Limb (tissue), 2 donors: ENCODE measurements around the gene SLC2A10.

Experiments used
- DNase-seq, 2 donors: peaks; one replicate each; pipeline ENCODE4 v3.0.0-alpha.2; 2016; ENCODE audit errors: extremely low spot score in 2 of 2

The SLC2A10 gene

DNA sequence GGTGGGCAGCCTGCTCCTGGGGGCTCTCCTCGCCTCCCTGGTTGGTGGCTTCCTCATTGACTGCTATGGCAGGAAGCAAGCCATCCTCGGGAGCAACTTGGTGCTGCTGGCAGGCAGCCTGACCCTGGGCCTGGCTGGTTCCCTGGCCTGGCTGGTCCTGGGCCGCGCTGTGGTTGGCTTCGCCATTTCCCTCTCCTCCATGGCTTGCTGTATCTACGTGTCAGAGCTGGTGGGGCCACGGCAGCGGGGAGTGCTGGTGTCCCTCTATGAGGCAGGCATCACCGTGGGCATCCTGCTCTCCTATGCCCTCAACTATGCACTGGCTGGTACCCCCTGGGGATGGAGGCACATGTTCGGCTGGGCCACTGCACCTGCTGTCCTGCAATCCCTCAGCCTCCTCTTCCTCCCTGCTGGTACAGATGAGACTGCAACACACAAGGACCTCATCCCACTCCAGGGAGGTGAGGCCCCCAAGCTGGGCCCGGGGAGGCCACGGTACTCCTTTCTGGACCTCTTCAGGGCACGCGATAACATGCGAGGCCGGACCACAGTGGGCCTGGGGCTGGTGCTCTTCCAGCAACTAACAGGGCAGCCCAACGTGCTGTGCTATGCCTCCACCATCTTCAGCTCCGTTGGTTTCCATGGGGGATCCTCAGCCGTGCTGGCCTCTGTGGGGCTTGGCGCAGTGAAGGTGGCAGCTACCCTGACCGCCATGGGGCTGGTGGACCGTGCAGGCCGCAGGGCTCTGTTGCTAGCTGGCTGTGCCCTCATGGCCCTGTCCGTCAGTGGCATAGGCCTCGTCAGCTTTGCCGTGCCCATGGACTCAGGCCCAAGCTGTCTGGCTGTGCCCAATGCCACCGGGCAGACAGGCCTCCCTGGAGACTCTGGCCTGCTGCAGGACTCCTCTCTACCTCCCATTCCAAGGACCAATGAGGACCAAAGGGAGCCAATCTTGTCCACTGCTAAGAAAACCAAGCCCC is 16.0 kb downstream of the SLC2A10 start:
- DNase-seq, result no peak

DNA sequence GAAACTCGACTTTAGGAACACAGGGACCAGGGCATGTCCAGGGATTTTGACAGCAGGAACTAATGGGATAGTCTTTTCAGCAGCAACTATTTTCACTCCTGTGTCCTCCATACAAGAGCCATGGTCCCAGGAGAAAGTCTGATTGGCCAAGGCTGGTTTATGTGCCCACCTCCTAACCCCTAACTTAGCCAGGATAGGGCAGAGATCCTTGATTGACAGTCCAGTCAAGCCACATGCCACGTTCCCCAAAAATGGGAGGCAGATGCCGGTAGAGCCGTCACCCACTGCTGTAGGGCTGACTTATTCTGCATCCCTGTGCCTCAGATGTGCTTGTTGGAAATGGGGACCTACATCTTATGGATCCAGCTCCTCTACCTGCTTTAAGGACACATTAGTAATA is 22.3 kb downstream of the SLC2A10 start:
- no peak for DNase-seq

DNA sequence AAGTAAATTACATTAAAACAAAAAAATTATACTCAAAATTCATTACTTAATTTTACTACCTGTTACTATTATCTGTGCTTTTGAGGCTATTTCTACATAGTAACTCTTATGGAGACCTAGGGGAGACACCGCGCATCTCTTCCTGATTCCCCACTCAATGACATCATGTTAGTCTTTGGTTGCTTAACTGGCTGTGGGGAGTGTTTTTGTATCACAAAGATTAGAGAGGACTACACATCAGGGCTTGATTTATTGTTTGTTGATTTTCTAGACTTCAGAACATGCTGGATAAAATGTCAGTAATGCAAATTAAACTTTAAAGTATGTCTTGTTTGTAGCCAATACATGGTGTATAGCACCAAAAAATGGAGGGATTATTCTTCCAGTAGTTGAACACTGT is 26.0 kb downstream of the SLC2A10 start:
- DNase-seq, result no peak

DNA sequence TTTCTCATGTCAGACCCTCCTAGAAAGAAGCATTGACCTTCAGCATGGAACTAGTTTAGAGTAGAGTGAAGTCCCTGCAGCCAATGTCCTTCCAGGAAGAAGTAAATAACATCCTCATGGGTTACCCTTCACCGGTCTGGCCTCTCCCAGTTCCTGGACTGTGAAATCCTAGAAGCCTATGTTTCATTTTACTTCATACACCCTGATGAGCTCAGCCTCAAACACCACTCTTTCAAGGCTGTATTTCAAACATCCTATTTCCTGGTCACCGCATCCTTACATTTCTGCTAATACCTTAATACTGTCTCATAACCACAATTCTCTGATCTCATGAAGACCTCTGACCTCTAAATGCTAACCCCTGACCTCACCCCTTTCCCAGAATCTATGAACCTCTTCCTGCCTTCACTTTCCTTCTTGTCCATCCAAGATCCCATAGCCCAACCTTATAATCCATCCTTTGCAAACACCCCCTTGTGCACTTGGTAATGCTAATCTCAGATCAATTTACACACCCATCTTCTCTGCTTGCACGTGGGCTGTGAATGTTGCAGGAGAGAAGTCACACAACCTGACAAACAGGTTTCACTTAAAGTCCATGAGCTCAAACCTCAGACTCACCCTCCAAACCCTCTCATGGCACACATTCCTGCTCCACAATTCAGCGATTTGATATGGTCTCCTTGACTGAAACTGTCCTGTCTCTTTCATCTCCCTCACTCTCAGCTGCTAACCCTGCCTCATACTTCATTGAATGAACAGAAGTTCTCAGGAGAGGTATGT is 30.2 kb downstream of the SLC2A10 start:
- no peak for DNase-seq

DNA sequence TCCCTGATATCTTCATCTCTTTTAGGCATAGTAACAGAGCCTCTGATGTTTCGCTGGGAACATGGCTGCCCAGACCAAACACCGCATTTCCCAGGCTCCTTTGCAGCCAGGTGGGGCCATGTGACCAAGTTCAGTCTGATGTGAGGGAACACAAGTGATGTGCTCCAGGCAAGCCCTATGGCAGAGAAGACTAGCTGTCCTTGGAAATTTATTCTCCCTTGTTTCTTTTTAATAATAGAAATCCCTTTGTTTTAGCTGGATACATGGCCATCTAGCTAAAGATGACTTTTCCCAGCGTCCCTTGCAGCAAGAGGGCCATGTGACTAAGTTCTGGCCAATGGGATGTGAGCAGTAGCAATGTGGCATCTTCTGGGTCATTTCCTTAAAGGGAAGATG is 30.8 kb downstream of the SLC2A10 start:
- no peak for DNase-seq

DNA sequence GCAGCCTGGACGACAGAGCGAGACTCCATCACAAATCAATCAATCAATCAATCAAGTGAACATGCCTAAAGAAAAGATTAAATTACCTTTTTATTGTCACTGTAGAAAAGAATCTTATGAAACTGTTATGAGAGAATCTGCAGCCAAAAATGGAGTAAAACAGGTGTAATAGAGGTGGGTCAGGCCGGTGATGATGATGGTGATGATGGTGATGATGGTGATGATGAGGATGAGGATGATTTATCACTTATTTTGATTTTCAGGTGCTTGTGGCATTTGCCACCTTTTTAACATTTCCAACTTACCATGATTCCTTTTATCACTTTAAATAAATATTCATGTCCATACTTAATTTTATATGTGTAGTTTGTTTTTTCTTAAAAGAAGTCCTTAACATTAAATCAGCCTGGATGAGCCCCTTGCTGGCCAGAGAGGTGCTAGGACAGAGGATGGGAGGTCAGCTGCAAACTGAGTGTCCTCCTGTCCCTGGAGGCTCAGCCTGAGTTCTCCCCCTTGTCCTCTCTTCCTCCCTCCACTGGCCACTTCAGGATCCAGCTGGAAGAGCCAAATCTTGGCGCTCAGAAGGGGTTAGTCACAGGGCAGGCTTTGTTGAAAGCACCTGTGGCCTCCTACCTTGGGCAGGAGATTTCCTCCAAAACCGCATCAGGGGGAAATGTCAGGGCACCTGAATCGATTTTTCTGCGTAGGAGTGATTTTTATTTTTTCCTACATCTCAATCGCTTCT is 32.6 kb downstream of the SLC2A10 start:
- no peak for DNase-seq

DNA sequence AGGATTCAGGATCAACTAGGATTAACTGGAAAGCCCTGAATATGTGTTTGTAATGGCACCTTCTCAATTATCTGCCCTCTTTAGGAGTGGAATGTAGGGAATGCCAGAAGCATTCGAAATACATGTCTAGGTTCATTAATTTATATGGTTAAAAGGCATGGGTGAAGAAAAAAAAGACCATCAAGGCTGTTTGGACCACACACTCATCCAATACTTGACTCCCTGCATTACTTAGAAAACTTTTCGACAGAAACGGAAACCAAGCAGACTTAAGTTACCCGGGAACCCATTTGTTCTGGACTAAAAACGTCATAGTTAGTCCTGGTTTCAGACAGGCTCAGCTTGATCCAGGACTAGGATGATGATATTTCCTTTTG is 33.2 kb downstream of the SLC2A10 start:
- no peak for DNase-seq

DNA sequence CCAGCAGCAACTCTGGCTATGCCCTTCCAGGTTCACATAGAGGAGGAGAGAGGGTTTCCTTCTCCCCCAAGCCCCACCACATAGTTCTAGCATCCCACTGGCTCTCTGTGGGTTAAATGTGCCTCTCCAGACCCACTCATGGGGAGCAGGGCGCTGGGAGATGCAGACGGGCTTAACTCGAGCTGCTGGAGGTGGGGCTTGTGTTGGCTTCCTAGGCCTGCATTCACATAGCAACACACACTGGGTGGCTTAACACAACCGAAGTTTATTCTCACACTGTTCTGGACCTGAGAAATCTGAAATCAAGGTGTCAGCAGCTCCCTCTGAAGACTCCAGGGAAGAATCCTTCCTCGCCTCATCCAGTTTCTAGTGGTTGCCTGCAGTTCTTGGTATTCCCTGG is 33.6 kb downstream of the SLC2A10 start:
- no peak for DNase-seq

DNA sequence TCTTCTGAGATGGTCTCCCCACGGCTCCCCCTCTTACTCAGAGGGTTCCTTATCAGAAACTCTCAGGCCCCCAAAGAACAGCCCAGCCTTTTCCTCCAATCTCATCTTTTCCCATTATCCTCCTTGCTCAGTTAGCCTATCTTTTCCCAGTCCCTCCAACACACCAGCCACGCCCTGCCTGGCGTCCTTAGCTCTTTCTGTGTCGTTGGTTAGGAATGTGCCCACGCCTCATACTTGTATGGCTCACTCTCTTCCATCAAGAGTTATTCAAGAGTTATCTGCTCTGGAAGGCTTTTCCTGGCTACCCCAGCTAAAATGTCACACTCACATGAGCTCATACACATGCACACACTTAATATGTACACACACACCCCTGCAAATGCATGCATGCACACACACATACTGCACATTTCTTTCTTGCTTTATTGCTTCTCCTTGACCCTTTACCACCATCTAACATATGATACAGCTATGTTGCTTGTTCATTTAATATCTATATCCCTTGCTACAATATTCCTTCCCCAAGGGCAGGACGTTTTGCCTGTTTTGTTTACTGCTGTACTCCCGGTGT is 37.6 kb downstream of the SLC2A10 start:
- DNase-seq, result no peak

DNA sequence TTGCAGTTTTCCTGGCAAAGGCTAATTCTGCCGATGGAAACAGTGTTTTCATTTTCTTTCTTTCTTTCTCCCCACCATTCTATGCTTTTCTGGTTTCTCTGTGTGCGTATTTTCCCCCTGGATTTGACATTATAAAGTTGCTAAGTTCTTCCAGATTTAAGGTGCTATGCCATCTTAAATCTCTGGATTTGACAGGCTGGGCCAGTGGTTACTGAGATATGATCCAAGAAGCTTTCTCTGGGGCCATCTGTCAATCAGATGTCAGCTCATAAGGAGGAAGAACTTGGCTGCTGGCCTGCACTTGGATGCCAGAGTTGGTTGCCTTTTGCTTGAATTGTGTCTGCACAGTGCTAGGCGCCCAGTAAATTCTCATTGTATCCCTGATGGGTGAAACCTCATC is 39.7 kb downstream of the SLC2A10 start:
- no peak for DNase-seq

DNA sequence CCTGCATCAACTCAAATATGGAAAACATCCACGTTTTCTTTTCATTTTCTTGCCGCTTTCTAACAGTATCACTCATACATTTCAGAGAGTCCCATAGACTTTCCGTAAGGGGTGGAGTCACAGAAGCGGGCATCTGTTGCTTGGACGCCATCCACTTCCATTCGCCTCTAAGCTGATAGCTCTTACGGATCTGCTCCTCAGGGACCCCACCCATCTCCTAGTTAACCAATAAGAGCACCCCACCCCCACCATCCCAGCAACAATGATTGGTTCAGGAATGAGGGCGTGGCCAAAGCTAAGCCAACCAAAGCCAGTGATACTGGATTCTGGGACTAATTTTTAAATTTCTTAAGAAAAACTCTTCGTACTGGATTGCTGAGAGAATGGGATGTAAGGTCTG is 42.4 kb downstream of the SLC2A10 start:
- DNase-seq, result no peak

DNA sequence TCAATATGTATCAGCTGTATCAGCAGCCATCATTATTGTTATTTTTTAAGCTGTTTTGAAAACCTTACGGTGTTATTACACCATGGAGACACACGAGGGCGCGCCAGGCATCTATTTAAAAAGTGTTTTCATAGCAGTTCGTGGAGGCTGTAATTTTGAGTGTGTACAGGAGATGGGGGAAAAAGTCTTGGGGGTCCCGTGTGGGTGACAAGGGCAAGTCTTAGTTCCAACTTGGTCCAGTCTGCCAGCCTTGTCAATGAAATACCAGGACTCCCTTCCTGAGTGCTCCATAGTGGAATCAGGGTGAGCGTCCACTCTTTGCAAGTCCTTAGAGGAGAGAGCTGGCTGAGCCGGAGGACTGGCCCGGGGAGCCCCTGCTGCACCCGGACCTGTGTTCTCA is 43.3 kb downstream of the SLC2A10 start:
- DNase-seq, result peak; percentile 81 to 82

DNA sequence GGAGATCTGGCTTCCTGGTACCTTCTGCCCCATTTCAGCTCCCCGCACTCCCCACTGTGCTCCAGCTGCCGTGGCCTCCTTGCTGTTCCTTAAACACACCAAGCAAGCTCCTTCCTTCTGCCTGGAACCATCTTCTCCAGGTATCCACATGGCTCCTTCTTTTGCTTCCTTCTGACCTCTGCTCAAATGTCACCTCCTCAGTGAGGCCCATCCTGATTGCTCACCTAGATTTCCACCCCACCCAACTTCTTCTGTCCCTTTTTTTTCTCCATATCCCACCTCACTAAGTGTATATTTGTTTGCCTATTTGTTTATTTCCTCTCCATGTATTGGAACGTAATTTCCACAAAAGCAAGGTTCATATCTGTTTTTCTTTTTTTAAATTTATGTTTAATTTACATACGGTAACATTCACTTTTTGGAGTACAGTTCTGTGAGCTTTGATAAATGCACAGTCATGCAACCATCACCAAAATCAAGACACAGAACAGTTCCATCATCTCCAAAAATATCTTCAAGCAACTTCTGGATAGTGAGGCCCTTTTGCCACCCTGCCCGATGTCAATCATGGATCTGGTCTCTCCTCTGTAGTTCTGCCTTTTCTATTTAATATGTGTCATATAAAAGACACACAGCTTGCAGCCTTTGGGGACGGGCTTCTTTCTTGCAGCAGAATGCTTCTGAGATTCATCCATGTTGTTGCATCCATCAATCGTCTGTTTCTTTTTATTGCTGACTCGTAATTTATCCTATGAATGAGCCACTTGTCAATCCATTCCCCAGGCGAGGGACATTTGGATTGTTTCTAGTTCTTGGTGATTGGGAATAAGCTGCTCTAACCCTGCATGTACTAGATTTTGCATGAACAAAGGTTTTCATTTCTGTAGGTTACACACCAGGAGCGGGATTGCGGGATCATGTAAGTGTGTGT is 46.3 kb downstream of the SLC2A10 start:
- no peak for DNase-seq

DNA sequence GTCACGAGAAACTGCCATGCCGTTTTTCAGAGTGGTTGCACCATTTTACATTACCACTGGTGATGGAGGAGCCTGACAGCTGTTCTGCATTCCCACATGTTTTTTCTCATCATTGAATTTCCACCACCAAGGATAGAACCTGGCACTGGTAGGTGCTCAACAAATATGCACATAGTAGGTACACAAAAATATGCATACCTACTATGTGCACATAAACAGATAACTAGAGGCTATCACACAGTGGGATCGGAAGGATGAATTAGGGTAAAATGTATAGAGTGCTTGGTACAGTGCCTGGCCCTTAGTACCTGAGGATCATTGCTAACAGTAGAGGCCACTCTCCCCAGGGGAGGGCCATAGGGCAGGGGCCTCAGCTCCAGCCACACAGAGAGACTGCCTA is 47.0 kb downstream of the SLC2A10 start:
- no peak for DNase-seq

DNA sequence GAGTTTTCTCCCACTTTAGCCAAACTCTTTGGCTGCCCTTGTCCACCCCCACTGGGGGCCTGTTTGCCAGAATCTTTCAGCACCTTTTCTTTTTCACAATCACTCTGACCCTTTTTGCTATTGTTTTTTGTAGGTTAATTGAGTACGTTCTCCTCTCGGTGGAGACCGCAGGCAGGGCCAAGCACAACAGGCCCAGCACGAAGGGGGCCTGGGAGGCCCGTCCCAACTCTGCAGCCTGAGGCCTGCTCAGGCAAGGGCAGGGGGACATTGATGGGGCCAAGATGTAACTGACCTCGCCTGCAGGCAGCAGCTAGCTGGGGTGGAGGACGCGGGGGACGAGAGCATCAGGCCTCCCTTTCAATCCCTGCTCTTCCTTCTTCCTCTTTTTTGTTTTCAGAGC is 47.7 kb downstream of the SLC2A10 start:
- DNase-seq, result no peak

DNA sequence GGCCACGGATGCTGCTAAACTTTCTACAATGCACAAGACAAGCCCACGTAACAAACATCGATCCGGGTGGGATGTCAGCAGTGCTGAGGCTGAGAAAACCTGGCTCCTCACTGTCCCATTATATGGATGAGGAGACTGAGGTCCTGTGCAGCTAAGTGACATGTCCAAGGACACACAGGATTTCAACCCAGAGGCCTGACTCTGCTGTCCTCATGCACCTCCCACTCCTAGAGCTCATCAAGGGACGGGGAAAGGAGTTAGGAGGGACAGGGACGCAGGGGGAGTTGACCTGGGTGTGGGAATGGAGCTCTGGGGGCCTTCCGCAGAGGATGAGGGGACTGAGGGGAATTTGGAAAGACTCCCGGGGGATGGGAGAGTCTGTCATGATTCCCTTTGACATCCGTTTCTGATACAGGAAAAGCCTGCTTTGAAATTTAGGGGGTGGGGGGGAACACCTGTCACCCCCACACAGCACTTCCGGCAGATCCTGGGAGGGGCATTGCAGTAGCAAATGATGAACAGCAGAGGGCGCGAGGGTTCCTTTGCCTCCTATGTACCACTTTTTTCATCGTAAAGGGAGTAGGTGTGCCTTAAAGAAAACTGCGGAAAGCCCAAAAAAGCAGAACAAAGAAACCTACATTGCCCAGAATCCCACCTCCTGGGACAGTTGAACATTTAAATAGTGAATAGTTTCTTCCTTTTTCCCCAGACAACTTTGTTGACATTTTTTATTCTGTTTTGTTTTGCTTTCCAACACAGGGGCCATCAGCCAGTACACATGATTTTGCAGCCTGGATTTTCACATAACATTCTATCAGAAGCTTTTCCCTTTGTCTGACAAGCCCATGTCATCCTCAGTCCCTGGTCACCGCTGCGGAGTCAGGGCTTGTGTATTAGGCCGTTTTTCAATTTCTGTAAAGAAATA is 48.6 kb downstream of the SLC2A10 start:
- DNase-seq, result peak; percentile 76

DNA sequence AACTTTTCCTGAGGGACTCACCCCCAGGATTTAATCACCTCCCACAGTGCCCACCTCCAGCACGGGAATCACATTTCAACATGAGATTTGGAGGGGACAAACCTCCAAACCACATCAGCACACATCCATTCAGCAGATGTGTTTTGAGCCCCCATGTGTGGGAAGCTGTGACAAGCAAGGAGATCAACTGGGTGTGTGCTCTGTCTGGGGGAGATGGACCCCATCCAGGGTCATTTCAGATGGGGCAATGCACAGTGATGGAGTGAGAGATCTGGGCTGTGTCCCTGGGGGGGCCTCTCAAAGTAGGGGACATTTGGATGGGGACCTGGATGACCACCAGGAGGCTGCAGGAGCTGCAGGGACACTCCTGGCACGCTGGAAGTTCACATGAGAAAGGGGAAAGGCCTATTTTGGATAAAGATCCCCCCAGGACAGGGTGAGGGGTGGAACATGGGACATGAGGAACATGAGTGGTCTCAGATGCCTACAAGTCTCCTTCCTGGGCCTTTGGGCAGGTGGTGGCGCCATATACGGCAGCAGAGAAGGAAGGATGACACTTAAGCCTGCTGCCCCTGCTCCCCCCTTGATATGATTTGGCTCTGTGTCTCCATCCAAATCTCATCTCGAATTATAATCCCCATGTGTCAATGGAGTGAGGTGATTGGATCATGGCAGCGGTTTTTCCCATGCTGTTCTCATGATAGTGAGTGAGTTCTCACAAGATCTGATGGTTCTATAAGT is 49.6 kb downstream of the SLC2A10 start:
- DNase-seq, result no peak

DNA sequence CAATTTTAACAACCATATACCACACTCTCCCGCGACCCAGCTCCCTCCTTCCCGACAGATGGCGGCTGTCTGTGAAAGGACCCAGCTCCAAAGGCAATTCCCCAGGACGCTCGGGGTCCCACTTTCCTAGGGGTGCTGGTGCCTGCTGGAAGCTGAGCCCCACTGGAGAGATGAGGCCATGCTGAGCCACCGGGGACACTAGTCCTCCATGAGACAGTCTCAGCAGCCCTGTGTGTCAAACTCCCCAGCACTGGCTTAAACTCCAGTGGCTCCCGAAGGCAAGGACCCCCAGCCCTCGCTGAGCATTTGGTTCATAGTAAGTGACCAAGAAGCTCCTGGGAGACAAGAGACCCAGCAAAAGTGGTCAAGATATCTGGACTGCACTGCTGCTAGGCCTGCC is 52.1 kb downstream of the SLC2A10 start:
- DNase-seq, result no peak

DNA sequence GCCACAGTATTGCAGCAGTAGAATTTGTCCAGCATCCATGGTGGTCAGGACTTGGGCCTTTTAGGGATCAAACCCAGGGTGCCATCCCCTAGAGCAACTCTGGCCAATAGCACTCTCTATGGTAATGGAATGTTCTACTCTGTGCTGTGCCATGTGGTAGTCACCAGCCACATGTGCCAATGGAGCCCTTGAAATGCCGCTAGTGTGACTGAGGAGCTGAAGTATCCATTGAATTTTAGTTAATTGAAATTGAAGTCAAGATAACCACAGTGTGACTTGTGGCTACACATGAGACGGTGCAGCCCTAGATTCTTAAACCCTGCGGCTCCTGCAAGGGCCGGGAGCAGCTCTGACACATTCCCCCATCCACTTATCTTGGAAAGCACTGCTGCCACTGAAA is 54.6 kb downstream of the SLC2A10 start:
- no peak for DNase-seq
